Skin epidermis (tissue), 12 donors: ENCODE measurements around the gene ITGB6.

Source experiments
- H3K27ac ChIP-seq, 21 experiments: fragments of 200-600 bp; sonication (generic) in 11 of 21; one replicate each; pipeline ENCODE4 v1.5.0; 2020; ENCODE audit warnings: mild to moderate bottlenecking in 3 of 21, inconsistent platforms in 2 of 21, moderate library complexity in 2 of 21
- H3K4me3 ChIP-seq, 7 experiments: fragments of 200-600 bp; sonication (generic) in 2 of 7; one replicate each; pipeline ENCODE4 v1.5.0; 2020; ENCODE audit warnings: inconsistent platforms in 2 of 7, mild to moderate bottlenecking in 2 of 7, moderate library complexity in 1 of 7

ITGB6 gene

DNA sequence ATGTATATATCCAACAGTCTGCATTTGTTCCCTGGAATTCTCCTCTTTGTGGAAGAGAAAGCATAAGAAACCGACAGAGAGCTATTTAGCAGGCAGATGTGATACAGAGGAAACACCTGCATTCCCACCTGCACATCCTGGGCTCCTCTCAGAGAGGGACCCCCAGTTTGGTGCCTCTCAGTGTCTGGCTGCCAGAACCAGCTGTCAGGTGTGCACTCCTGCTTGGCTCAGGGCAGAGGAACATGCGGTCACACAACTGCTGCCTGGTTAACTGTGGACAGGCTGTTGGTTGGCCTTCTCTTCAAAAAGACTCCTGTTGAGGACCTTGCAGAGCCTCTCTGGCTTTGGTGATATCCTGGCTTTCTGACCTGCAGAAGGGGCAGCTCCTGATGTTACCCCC is 54.6 kb downstream of the ITGB6 start:
- H3K27ac ChIP-seq: no peak overlapping the region
- H3K4me3 ChIP-seq: no peak overlapping the region

DNA sequence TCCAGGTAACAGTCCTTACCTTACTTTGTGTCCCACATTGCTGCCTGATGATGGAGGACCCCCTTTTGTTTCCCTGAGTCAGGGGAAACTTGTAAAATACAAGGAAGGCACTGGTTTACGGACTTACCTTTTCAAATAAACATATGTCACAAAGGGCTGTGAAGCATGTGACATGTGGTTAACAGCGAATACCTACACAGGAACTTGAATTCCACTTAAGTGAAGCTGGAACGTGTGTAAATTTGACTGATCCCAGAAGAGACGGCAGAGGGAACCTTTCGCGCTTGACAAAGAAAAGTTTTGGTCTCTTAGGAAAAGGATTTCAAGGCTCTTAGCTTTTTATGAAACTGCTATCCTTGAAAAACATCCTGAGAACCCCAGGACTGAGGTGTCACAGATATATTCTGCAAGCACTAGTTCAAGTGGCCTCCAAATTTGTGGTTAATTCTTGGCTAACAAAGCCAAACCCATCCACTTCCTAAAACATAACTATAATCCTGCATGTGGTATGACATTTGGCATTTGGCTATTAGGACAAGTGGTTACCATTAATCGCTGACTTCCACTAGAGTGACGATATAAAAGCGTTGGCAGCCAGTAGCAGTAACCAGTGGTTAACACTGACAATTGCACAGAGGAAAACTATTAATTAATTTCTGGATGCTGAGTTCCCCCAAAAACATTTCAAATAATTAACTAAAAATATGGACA is 55.6 kb downstream of the ITGB6 start:
- Histone ChIP-seq H3K4me3 (no peak overlapping the region), H3K27ac (no peak overlapping the region)

DNA sequence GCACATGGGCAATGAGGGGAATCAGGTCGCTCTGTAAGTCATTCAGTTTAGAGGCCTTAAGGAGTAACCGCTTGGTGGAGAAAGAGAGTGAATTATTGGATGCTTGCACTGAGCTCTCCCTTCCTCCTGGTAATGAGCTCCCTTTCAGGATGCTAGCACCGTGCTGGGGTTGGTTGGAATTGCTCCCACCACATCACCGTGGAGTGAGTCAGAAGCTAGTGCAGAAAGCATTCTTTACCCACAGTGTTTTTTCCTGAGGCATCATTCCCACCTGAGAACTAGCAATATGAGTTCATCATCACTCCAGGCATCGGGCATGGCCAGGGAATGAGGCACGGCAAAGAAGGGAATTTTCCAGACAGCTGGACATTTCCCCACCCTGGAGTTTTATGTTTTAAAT is 57.6 kb downstream of the ITGB6 start:
- Histone ChIP-seq H3K27ac (no peak overlapping the region), H3K4me3 (no peak overlapping the region)

DNA sequence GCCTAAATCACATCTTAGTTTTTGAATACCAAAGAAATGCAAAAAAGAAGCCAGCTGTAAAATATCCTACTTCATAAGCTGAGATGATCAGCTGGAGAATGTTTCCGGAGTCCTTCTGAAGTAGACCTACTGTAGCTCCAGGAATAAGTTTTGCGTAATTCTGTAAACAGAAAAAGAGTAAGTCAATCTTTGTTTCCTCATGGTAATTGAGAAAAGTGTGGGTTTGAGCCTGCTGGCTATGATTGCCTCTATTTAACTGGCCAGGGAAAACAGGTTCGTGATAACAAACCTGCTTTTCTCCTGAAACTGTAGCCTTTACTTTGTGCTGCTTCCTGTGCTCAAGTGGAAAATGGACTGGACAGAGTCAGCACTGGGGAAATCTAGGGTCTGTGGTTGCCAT is 58.2 kb downstream of the ITGB6 start:
- Histone ChIP-seq H3K27ac (no peak overlapping the region), H3K4me3 (no peak overlapping the region)

DNA sequence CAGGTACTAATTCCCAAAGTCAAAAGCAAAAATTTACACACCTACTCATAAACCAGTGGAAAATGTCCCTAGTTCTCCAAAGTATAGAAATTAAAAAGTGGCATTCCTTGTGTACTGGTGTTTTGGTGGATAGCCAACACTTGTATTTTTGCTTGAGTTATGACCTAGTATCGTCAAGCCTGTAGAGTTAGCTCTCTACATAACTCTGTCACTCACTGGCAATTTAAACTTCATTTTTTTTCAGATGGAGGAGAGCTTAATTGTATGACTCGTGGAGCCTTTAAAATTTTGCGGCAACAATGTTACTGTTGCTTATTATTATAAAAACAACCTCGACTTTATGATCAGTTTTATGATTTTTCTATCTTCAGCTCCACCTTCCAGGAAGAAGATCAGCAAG is 58.7 kb downstream of the ITGB6 start:
- H3K27ac ChIP-seq: no peak overlapping the region
- no peak overlapping the region for H3K4me3 ChIP-seq

DNA sequence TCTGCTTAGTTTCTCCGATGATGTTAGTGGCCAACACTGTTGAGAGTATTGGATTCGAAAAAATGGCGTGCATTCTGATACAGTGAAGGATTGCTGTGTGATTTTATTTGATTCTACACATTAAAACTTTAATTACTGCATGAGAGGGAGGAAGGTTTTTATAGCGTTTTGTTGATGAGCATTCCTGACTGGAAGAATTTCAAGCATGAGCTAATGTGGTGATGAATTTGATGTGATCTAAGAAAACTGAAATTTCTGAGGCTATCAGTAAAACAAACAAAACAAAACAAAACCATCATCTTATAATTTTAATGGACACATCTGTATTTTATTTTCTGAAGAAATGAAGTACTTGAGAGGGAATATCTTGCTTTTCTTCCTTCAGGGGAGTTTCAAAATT is 59.6 kb downstream of the ITGB6 start:
- Histone ChIP-seq H3K4me3 (no peak overlapping the region), H3K27ac (no peak overlapping the region)

DNA sequence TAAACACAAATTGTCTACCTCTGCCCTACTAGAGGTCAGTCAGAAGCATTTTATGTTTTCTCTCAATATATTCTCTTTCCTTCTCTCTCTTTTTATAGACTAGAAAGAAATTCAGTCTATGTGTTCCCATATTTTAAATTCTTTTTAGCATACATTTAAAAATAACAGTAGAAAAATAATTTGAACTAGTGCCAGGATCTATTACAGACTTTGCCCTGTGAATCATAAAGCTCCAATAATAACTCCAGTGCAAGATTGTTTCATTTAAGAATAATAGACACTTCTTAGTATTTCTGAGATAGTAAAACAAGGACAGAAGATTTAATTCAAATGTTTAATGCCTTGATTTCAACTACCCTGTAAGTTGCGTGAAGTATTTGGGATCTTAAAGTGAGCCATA is 60.1 kb downstream of the ITGB6 start:
- Histone ChIP-seq H3K4me3 (no peak overlapping the region), H3K27ac (no peak overlapping the region)

DNA sequence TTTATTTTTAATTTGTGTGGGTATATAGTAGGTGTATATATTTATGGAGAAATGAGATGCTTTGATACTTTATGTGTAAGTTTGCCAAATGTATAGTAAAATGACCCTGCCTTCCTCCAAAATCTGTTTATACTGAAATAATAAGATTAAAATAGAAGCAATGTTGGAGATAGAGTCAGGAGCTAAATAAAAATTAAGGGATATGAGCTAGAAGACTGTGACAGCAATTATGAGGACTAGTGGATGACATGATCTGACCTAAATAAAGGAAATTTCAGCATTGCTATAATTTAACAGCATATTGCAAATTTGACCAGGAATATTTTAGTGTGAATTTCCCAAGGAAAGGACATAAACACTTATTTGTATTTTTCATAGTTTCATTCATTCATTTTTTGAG is 60.7 kb downstream of the ITGB6 start:
- Histone ChIP-seq H3K27ac (no peak overlapping the region), H3K4me3 (no peak overlapping the region)

DNA sequence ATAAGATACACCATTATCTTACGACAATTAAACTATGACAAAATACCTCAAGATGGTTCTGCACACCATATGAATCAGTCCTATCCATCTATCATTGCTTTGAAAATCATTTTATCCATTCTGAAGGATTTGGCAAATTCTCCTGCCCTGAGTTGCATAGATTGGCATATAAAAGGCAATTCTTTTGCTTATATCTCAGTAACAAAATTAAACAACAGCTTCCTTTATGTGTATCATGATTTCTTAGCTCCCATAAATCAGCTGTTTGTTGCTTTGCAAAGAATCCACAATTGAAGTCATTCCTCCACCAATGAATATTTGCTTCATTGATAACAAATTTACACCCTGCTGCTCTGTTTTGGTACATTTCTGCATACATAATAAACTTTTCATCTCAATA is 61.7 kb downstream of the ITGB6 start:
- Histone ChIP-seq H3K4me3 (no peak overlapping the region), H3K27ac (no peak overlapping the region)

DNA sequence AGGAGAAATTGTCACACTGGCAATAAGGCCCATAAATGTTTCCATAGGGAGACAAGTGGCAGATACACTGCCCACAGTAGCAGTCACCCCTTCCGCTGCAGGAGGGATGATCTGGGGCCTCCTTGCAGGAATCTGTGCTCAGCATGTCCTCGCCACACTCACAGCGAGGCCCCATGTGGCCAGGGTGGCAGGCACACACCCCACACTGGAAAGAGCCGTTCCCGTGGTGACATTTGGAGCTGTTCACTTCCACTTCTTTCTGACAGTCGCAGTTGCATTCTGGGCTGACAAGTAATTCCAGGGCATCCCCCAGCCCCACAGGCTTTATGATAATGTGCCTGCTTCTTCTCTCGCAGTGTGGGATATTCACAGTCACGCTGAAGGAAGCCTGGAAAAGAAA is 62.6 kb downstream of the ITGB6 start:
- Histone ChIP-seq H3K4me3 (no peak overlapping the region), H3K27ac (no peak overlapping the region)

DNA sequence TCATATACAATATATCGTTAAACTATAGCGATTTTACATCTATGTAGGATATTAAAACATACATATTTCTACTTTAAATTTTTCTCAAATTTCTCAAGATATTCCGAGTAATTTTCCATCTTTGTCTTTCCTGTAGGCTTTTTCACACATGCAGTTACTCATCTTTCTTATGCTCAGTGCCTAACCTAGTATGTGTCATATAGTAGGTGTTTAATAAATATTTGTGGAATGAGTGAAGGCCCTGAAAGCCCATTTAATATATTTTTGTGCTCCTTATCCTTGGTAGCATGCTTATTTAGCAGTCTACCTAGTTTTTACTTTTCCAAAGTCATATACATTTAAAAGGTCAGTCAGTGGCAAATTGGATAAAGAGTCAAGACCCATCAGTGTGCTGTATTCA is 67.3 kb downstream of the ITGB6 start:
- Histone ChIP-seq H3K27ac (no peak overlapping the region), H3K4me3 (no peak overlapping the region)

DNA sequence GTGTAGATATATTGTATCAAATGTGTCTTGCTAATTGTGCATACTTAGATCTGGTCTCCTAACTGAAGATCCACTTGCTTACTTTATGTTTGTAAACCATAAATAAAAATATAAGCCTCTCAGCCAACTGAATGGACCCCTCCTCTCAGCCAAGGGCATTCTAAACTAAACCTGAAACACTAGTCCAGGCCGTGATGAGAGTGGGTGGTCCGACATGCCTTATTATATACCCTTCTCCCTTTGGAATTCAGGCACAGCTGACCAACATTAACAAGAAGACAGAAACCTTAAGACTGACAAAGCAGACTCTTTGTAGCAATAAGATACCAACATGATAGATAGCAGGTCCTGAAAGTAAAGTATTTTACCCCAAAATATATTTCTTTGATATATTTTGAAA is 73.3 kb downstream of the ITGB6 start:
- no peak overlapping the region for H3K27ac ChIP-seq
- no peak overlapping the region for H3K4me3 ChIP-seq

DNA sequence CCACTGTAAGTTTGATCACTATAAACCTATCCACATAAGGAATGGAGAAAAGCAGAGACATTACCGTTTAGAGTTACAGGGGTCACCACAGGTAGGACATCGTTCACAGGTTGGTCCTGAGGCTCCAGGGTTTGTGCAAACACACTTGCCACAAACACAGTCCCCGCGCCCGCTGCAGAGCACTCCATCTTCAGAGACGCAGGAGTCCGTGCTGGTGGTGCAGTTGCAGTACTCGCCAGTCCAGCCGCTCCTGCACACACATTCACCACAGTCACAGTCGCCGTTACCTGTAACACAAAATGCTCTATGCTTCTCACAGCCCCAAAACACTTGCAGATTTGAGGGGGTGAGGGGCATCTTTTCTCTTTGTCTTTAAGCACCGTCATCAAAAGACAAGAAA is 73.8 kb downstream of the ITGB6 start:
- Histone ChIP-seq H3K4me3 (no peak overlapping the region), H3K27ac (no peak overlapping the region)

DNA sequence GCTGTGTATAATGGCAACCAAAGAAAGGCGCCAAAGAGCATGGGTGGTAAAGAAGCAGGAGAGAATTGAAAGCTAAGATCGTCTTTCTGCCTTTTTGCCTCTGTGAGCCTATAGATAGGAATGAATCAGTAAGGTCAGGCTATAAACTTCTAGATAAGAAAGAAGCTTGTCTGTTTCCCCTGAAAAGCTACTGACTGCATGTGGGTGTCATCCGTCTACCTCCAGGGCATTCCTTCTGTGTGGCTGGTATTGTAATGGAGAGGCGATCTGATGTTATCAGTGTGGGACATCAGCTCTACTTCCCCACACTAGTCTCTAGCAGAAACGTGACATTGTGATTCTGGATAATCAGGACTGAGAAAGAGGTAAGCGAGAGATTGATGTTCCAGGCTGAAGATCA is 74.2 kb downstream of the ITGB6 start:
- no peak overlapping the region for H3K27ac ChIP-seq
- H3K4me3 ChIP-seq: no peak overlapping the region

DNA sequence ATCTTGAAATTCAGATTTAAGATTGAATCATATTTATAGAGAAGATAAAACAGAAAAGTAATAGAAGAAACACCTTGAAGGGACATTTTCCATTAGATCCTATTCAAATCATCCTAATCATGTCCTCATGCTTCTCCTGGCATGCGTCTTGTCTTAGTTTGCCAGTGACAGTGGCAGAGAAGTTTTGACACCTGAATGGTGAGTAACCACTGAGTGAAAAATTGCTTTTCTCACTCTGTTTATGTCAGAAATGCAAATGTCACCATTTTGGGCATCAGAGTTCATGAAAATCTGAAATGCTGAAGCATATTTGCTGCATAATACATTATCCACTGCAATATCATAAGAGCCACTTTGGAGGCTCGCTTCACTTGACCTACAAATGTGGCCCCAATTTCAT is 74.7 kb downstream of the ITGB6 start:
- no peak overlapping the region for H3K27ac ChIP-seq
- no peak overlapping the region for H3K4me3 ChIP-seq

DNA sequence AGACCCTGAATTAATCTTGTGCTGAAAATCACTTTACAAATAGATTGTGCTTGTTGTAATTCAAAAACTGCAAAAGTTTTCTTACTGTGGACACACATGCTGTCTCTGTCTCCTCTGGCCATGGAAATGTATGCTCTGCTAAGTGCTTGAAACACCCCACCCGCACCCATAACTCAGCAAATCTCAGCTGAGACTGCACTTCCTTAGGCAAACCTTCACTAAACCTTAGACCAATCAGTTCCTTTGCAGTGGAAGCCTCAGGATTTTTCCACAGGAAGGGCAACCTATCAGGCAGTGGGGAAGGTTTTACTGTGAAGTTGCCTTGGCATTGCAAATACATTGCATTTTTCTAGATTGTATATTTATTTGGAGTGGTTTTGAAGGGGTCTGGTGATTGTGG is 75.5 kb downstream of the ITGB6 start:
- Histone ChIP-seq H3K27ac (no peak overlapping the region), H3K4me3 (no peak overlapping the region)

DNA sequence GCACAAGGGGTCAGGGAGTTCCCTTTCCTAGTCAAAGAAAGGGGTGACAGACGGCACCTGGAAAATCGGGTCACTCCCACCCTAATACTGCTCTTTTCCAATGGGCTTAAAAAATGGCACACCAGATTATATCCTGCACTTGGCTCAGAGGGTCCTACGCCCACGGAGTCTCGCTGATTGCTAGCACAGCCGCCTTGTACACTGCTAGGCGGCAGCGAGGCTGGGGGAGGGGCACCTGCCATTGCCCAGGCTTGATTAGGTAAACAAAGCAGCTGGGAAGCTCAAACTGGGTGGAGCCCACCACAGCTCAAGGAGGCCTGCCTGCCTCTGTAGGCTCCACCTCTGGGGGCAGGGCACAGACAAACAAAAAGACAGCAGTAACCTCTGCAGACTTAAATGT is 85.4 kb downstream of the ITGB6 start:
- Histone ChIP-seq H3K4me3 (peak overlapping the region in 1 of 7 experiments; percentile 24), H3K27ac (peak overlapping the region in 4 of 21 experiments; percentile 16 to 69 (median 54))

DNA sequence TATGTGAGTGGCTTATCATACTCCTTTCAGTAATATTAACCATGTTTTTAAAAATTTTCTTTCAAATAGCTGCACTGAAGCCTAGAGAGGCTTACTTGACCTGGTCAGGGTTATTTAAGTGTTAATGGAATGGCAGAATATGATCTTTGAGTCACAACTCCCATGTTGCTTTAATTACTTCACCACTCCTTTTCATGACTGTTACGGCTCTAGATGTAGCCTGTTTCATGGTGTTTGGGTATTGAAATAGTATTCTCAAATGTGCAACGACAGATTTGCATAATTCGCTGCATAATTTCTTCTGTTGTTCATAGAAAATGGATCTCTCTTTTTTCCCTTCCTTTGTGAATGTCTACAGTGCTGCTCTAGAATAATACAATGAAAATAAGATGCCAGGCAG is 86.1 kb downstream of the ITGB6 start:
- Histone ChIP-seq H3K27ac (peak overlapping the region in 4 of 21 experiments; percentile 16 to 69 (median 54)), H3K4me3 (no peak overlapping the region)

DNA sequence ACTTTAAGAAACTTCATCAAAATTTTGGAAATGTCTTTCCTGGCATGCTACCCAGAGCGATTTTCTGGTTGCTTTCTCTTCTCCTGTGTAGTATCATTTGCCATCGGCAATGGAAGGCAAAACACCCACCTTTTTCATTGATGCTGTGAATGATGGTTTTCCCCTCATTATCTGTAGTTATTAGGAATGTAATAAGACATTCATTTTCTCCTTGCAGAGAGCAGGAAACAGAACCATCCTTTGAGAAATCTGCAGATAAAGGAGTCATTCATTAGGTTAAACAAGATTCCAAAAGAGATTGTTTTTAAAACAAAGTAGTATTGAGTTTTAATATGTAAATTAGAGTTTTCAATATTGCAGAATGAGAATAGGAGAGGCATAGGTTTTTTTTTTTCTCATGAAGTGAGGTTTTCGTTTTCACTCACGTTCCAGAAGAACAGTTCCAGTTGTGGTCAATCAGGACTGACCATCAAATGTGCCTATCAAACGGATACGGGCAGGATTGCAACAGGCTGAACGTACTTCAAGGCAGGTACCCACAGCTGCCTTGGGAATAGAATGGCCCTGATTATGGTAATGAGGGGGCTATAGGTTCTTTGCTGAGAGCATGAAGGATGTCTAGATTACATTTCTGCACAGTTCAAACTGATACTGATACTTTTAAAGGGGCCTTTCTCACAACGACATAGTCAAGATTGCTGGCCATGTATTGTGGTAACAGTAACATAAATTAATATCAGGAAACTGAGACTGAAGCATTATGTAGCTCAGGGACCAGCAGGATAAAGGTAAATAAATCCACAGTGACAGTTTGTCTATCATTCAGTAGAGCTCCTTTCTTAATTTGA is 87.9 kb downstream of the ITGB6 start:
- Histone ChIP-seq H3K27ac (no peak overlapping the region), H3K4me3 (no peak overlapping the region)

DNA sequence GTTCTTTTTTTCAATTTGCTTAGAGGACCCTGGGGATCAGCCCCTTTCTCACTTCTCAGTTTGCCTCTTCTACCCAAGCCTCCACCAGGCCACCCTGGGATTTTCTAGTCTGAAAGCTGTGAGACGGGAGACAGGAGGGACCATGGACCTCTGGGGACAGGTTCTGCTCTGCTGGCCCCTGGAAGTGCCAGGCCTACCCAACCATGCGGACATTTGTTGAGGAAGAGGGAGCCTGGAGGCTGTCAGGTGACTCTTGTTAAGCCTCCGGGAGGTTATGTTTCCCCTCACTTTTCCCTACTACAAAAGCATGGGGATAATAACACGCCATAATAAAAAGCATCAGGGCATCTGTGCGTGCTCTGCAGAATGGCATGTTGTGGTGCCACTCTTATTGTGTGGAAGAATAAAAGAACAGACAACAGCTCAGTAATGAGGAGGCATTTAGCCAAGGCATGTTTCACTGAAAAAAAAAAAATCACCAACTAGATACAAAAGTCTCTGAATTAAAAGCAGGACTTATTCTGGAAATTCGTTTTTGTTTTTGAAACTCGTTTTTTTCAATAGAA is 89.3 kb downstream of the ITGB6 start:
- Histone ChIP-seq H3K4me3 (no peak overlapping the region), H3K27ac (peak overlapping the region in 8 of 21 experiments; percentile 17 to 57 (median 42))
